Colonic mucosa (tissue), 4 donors: ENCODE results near the gene PMEPA1. TPM values are rescaled to one million over a fixed set of nuclear protein-coding genes. Genes with fewer than 3 reads are reported as not detected.
"Not testable (repeated sequence)": the region's sequence is repeated elsewhere in the genome, so short reads cannot be mapped to it uniquely, and the experiment has no call there.

Experiments
- DNase-seq: peaks from one replicate; pipeline ENCODE4 v3.0.0-alpha.2; 2020
- H3K27ac ChIP-seq: fragments of 200-600 bp; one replicate; pipeline ENCODE4 v1.8.0; 2021
- H3K27me3 ChIP-seq: fragments of 200-600 bp; one replicate; pipeline ENCODE4 v1.8.0; 2021
- H3K36me3 ChIP-seq: fragments of 200-600 bp; one replicate; pipeline ENCODE4 v1.8.0; 2021
- H3K4me1 ChIP-seq: fragments of 200-600 bp; one replicate; pipeline ENCODE4 v1.8.0; 2021; ENCODE audit warnings: mild to moderate bottlenecking
- H3K4me3 ChIP-seq: fragments of 200-600 bp; one replicate; pipeline ENCODE4 v1.8.0; 2021
- H3K9ac ChIP-seq, 2 donors: one replicate each; pipeline ENCODE4 v1.7.0; 2013; ENCODE audit warnings: control low read depth in 2 of 2, low read depth in 2 of 2, low read length in 2 of 2
- H3K9me3 ChIP-seq: fragments of 200-600 bp; one replicate; pipeline ENCODE4 v1.8.0; 2021
- CTCF ChIP-seq: fragments of 200-600 bp; IDR thresholded peaks from one replicate; pipeline ENCODE4 v1.8.0; 2022; ENCODE audit warnings: antibody characterized with exemption, mild to moderate bottlenecking
- intact Hi-C: fragments of 100-400 bp; cut with DNase I; formaldehyde crosslinking; loops from one replicate; pipeline ENCODE4 v1.14.1; 2022
- total RNA-seq, 2 donors: library from RNA; stranded (reverse); fragmentation: NEBNext Ultra II Directional in 1 of 2; extraction: Animal tissue kit (Norgen Biotek cat#: 25700) in 1 of 2; gene quantifications; one replicate each; pipeline ENCODE4 v1.2.1, GENCODE V29; 2021
- donor health status: healthy.
- donor health status: DM: no; HTN: no; CAD: no.
- donor health status: DM: no; HTN: no; CAD: no.

The PMEPA1 gene
- total RNA-seq, 2 donors from 2014 or later, result 13.0 to 26.1 TPM

GRCh38 chr20:57632286-57632685 lies 77.5 kb downstream of the PMEPA1 start:
- no peak for TF ChIP-seq CTCF

GRCh38 chr20:57630061-57630460 lies 79.8 kb downstream of the PMEPA1 start:
- DNase-seq, result no peak
- H3K4me3 ChIP-seq, result no peak overlapping the region
- H3K27ac ChIP-seq, result no peak overlapping the region

More at GRCh38 chr20:57632286-57632685, 77.5 kb downstream of the PMEPA1 start:
- Histone ChIP-seq H3K9ac (no peak overlapping the region), H3K27ac (no peak overlapping the region), H3K36me3 (no peaks in the 10 kb centered on the region), H3K4me3 (no peak overlapping the region), H3K4me1 (no peaks in the 10 kb centered on the region), H3K9me3 (no peaks in the 10 kb centered on the region), H3K27me3 (no peaks in the 10 kb centered on the region)
- intact Hi-C loops, result no loop called here
- no peak for DNase-seq

GRCh38 chr20:57629491-57629901 lies 80.3 kb downstream of the PMEPA1 start:
- H3K4me1 ChIP-seq, H3K27ac ChIP-seq, H3K4me3 ChIP-seq, H3K9me3 ChIP-seq, DNase-seq, H3K9ac ChIP-seq, intact Hi-C loops, H3K36me3 ChIP-seq, H3K27me3 ChIP-seq: not testable (repeated sequence)

More at GRCh38 chr20:57630061-57630460, 79.8 kb downstream of the PMEPA1 start:
- intact Hi-C loops, result no loop called here
- no peaks in the 10 kb centered on the region for H3K9me3 ChIP-seq
- no peaks in the 10 kb centered on the region for H3K36me3 ChIP-seq
- TF ChIP-seq CTCF, result no peak
- no peak overlapping the region for H3K9ac ChIP-seq
- H3K4me1 ChIP-seq, result no peaks in the 10 kb centered on the region
- no peaks in the 10 kb centered on the region for H3K27me3 ChIP-seq

- peak overlapping the region; percentile 62 for H3K27ac ChIP-seq
- H3K9me3 ChIP-seq, H3K4me3 ChIP-seq, intact Hi-C loops, H3K27me3 ChIP-seq, H3K4me1 ChIP-seq, H3K36me3 ChIP-seq, H3K9ac ChIP-seq, DNase-seq: not testable (repeated sequence)
Measured at GRCh38 chr20:57628962-57629308, 80.9 kb downstream of the PMEPA1 start.

GRCh38 chr20:57628047-57628961 lies 81.5 kb downstream of the PMEPA1 start:
- Histone ChIP-seq H3K36me3 (no peaks in the 10 kb centered on the region), H3K9me3 (no peaks in the 10 kb centered on the region), H3K9ac (peak overlapping the region; percentile 16 to 38), H3K4me1 (no peaks in the 10 kb centered on the region), H3K27me3 (no peaks in the 10 kb centered on the region), H3K4me3 (no peak overlapping the region), H3K27ac (peak overlapping the region; percentile 62)
- intact Hi-C loops, result no loop called here
- no peak for TF ChIP-seq CTCF
- no peak for DNase-seq

- Histone ChIP-seq H3K27ac (no peak overlapping the region), H3K4me3 (no peak overlapping the region), H3K9me3 (no peaks in the 10 kb centered on the region), H3K36me3 (no peaks in the 10 kb centered on the region), H3K4me1 (no peaks in the 10 kb centered on the region), H3K9ac (no peak overlapping the region), H3K27me3 (no peaks in the 10 kb centered on the region)
- no peak for DNase-seq
- no peak for TF ChIP-seq CTCF
- intact Hi-C loops, result no loop called here
Measured at GRCh38 chr20:57627339-57627738, 82.5 kb downstream of the PMEPA1 start.
